Ramos (cell line): ENCODE measurements around the gene PCSK6.

Experiments used
- in situ Hi-C: fragments of 300-500 bp; cut with MboI; formaldehyde crosslinking; loops from one replicate; pipeline ENCODE4 v1.14.3; 2022; ENCODE audit warnings: low sequenced_read_pairs; ENCODE audit not compliant: unreplicated experiment

The PCSK6 gene

GRCh38 chr15:101451266-101451799 is 38.2 kb downstream of the PCSK6 start:
- in situ Hi-C loops = no loop called here

- in situ Hi-C loops = no loop called here
These were observed 38.9 kb downstream of the PCSK6 start for GRCh38 chr15:101450403-101451265.

- in situ Hi-C loops = no loop called here
These were observed 39.8 kb downstream of the PCSK6 start for GRCh38 chr15:101449471-101450402.

GRCh38 chr15:101448336-101448735 is 41.2 kb downstream of the PCSK6 start:
- in situ Hi-C loops = no loop called here

GRCh38 chr15:101447561-101448071 is 41.9 kb downstream of the PCSK6 start:
- in situ Hi-C loops = no loop called here

GRCh38 chr15:101447168-101447533 is 42.4 kb downstream of the PCSK6 start:
- in situ Hi-C loops = no loop called here

GRCh38 chr15:101446518-101447167 is 42.9 kb downstream of the PCSK6 start:
- in situ Hi-C loops = no loop called here

GRCh38 chr15:101445562-101446517 is 43.7 kb downstream of the PCSK6 start:
- in situ Hi-C loops = no loop called here

- in situ Hi-C loops = no loop called here
These were observed 44.5 kb downstream of the PCSK6 start for GRCh38 chr15:101444807-101445508.

- in situ Hi-C loops = no loop called here
These were observed 45.5 kb downstream of the PCSK6 start for GRCh38 chr15:101444015-101444414.

GRCh38 chr15:101442272-101442671 is 47.2 kb downstream of the PCSK6 start:
- in situ Hi-C loops = no loop called here

- in situ Hi-C loops = no loop called here
These were observed 47.8 kb downstream of the PCSK6 start for GRCh38 chr15:101441696-101442095.

GRCh38 chr15:101440846-101441590 is 48.5 kb downstream of the PCSK6 start:
- in situ Hi-C loops = no loop called here

- in situ Hi-C loops = no loop called here
These were observed 49.6 kb downstream of the PCSK6 start for GRCh38 chr15:101439920-101440319.

- in situ Hi-C loops = no loop called here
These were observed 50.1 kb downstream of the PCSK6 start for GRCh38 chr15:101439285-101439919.

- in situ Hi-C loops = no loop called here
These were observed 50.8 kb downstream of the PCSK6 start for GRCh38 chr15:101438482-101439284.
